ENCODE data around the gene CEACAM16.

The CEACAM16 gene

DNA sequence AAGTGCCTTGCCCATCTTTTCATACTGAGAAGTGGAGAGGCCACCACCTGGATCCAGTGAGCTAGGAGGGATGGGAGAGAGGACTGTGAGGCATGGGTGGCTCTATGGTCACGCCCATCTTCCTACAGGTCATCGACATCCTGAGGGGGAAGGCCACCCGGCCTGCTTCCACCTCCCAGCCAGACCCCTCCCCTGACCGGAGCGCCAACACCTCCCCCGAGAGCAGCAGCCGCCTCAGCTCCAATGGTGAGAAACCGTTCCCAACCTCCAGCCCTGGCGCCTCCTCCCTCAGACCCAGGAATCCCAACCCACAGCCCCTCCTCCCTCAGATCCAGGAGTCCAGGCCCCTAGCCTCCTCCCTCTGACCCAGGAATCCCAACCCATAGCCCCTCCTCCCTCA lies 59.6 kb downstream of the CEACAM16 start:
- no peak for DNase-seq (ENCODE audit: extremely low read depth, low read depth)
- TF ChIP-seq, protein P1, sequence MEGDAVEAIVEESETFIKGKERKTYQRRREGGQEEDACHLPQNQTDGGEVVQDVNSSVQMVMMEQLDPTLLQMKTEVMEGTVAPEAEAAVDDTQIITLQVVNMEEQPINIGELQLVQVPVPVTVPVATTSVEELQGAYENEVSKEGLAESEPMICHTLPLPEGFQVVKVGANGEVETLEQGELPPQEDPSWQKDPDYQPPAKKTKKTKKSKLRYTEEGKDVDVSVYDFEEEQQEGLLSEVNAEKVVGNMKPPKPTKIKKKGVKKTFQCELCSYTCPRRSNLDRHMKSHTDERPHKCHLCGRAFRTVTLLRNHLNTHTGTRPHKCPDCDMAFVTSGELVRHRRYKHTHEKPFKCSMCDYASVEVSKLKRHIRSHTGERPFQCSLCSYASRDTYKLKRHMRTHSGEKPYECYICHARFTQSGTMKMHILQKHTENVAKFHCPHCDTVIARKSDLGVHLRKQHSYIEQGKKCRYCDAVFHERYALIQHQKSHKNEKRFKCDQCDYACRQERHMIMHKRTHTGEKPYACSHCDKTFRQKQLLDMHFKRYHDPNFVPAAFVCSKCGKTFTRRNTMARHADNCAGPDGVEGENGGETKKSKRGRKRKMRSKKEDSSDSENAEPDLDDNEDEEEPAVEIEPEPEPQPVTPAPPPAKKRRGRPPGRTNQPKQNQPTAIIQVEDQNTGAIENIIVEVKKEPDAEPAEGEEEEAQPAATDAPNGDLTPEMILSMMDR (IDR thresholded peaks at IDR 0.05; ENCODE audit: low read depth, low read length), result no peak

DNA sequence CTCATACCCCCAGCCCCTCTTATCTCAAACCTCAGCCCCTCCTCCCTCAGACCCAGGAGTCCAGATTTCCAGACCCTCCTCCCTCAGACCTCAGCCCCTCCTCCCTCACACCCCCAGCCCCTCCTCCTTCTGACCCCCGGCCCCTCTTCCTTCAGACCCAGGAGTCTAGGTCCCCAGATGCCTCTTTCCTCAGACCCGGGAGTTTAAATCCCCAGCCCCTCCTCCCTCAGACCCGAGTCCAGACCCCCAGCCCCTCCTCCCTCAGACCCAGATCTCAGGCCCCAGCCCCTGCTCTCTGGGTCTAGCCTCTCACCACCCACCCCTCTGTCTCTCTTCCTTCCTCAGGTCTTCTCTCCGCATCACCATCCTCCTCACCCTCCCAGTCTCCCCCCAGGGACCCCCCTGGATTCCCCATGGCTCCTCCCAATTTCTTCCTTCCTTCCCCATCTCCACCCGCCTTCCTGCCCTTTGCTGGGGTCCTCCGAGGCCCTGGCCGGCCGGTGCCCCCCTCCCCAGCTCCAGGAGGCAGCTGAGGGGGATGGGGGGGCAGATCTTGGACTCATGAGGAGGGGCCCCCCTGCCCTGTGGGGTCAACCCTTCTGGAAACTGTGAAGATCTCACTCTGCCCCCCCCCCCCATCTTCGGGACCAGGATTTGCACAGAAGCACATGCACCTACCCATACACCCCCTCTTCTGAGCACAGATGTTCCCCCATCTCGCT lies 60.3 kb downstream of the CEACAM16 start:
- DNase-seq (ENCODE audit: extremely low read depth, low read depth), result no peak
- TF ChIP-seq, protein P1 (IDR thresholded peaks at IDR 0.05; ENCODE audit: low read depth, low read length), result no peak

Data from AG09319 (cell line).